ENCODE results near the gene ADAMTS19.

ADAMTS19 gene

GRCh38 chr5:129661366-129662035, 201.4 kb downstream of the ADAMTS19 start:
- Mint-ChIP-seq H3K9me3 (ENCODE audit: low read depth) (no peaks in the 10 kb centered on the region), H3K4me3 (no peak overlapping the region), H3K27ac (no peak overlapping the region), H3K4me1 (ENCODE audit: low read depth) (no peaks in the 10 kb centered on the region), H3K36me3 (no peaks in the 10 kb centered on the region), H3K27me3 (no peaks in the 10 kb centered on the region)

GRCh38 chr5:129664336-129664937, 204.3 kb downstream of the ADAMTS19 start:
- H3K4me3 Mint-ChIP-seq: no peak overlapping the region
- H3K4me1 Mint-ChIP-seq (ENCODE audit: low read depth): no peaks in the 10 kb centered on the region
- H3K9me3 Mint-ChIP-seq (ENCODE audit: low read depth): peaks cover 10% of the 10 kb centered on the region
- no peaks in the 10 kb centered on the region for H3K36me3 Mint-ChIP-seq
- no peaks in the 10 kb centered on the region for H3K27me3 Mint-ChIP-seq
- no peak overlapping the region for H3K27ac Mint-ChIP-seq

DNA sequence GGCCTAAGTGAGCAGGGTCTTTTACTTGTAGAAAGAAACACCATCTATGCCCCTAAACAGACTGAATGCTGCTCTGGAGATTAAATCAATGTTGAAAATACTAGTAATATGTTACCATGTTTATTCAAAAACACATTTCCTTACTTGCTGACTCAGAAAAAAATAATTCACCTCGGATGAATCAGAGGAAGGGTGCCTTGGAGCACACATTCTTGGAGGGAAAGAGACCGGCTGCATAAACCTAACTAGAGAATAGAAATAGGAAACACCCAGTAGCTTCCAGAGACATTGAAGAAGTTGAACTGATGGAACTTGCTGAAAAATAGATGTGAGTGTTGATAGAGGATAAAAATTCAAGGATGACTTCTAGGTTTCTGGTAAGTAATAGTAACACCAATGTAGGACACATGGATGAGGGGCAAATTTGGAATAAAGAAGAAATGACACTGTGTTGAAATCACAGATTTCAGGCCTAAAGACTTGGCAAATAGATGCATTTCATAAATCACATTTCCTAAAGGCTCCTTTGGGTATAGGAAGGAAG, 210.9 kb downstream of the ADAMTS19 start:
- Mint-ChIP-seq H3K27me3 (no peaks in the 10 kb centered on the region), H3K36me3 (no peaks in the 10 kb centered on the region), H3K4me3 (no peak overlapping the region), H3K9me3 (ENCODE audit: low read depth) (peaks cover 13% of the 10 kb centered on the region), H3K27ac (no peak overlapping the region), H3K4me1 (ENCODE audit: low read depth) (no peaks in the 10 kb centered on the region)

- Mint-ChIP-seq H3K27ac (no peak overlapping the region), H3K4me1 (ENCODE audit: low read depth) (no peaks in the 10 kb centered on the region), H3K36me3 (no peaks in the 10 kb centered on the region), H3K4me3 (no peak overlapping the region), H3K27me3 (no peaks in the 10 kb centered on the region), H3K9me3 (ENCODE audit: low read depth) (peaks cover 13% of the 10 kb centered on the region)
Measured at GRCh38 chr5:129672006-129672405, 211.9 kb downstream of the ADAMTS19 start.

DNA sequence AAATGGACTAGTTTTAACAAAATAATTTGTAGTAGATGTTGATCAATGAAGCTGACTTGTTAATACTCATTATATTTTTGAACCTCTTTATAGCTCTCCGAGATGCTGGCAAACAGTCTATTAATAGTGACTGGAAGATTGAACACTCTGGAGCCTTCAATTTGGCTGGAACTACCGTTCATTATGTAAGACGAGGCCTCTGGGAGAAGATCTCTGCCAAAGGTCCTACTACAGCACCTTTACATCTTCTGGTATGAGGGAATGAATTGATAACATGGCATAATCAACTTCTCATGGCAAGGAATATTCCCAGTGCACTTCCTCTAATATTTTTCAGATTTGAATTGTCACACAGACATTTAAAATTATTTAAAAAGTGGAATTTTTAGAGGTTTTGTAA, 219.6 kb downstream of the ADAMTS19 start:
- no peaks in the 10 kb centered on the region for H3K9me3 Mint-ChIP-seq (ENCODE audit: low read depth)
- no peaks in the 10 kb centered on the region for H3K36me3 Mint-ChIP-seq
- H3K27ac Mint-ChIP-seq: no peak overlapping the region
- H3K4me3 Mint-ChIP-seq: no peak overlapping the region
- H3K4me1 Mint-ChIP-seq (ENCODE audit: low read depth): no peaks in the 10 kb centered on the region
- no peaks in the 10 kb centered on the region for H3K27me3 Mint-ChIP-seq

- Mint-ChIP-seq H3K4me3 (no peak overlapping the region), H3K27ac (no peak overlapping the region), H3K27me3 (no peaks in the 10 kb centered on the region), H3K9me3 (ENCODE audit: low read depth) (no peaks in the 10 kb centered on the region), H3K36me3 (no peaks in the 10 kb centered on the region), H3K4me1 (ENCODE audit: low read depth) (no peaks in the 10 kb centered on the region)
Measured at GRCh38 chr5:129687941-129688340, 227.8 kb downstream of the ADAMTS19 start.

- Mint-ChIP-seq H3K4me1 (ENCODE audit: low read depth) (no peaks in the 10 kb centered on the region), H3K36me3 (no peaks in the 10 kb centered on the region), H3K27ac (no peak overlapping the region), H3K4me3 (no peak overlapping the region), H3K27me3 (peaks cover 1% of the 10 kb centered on the region), H3K9me3 (ENCODE audit: low read depth) (no peaks in the 10 kb centered on the region)
Measured at GRCh38 chr5:129689045-129689444, 228.9 kb downstream of the ADAMTS19 start.

- no peaks in the 10 kb centered on the region for H3K9me3 Mint-ChIP-seq (ENCODE audit: low read depth)
- no peaks in the 10 kb centered on the region for H3K4me1 Mint-ChIP-seq (ENCODE audit: low read depth)
- H3K27me3 Mint-ChIP-seq: peaks cover 1% of the 10 kb centered on the region
- no peak overlapping the region for H3K27ac Mint-ChIP-seq
- H3K4me3 Mint-ChIP-seq: no peak overlapping the region
- no peaks in the 10 kb centered on the region for H3K36me3 Mint-ChIP-seq
Measured at GRCh38 chr5:129691220-129691619, 231.1 kb downstream of the ADAMTS19 start.

GRCh38 chr5:129696636-129697035, 236.5 kb downstream of the ADAMTS19 start:
- Mint-ChIP-seq H3K4me1 (ENCODE audit: low read depth) (no peaks in the 10 kb centered on the region), H3K27ac (no peak overlapping the region), H3K27me3 (peaks cover 1% of the 10 kb centered on the region), H3K36me3 (no peaks in the 10 kb centered on the region), H3K9me3 (ENCODE audit: low read depth) (no peaks in the 10 kb centered on the region), H3K4me3 (no peak overlapping the region)

- no peak overlapping the region for H3K27ac Mint-ChIP-seq
- no peaks in the 10 kb centered on the region for H3K36me3 Mint-ChIP-seq
- H3K27me3 Mint-ChIP-seq: no peaks in the 10 kb centered on the region
- no peaks in the 10 kb centered on the region for H3K9me3 Mint-ChIP-seq (ENCODE audit: low read depth)
- H3K4me1 Mint-ChIP-seq (ENCODE audit: low read depth): no peaks in the 10 kb centered on the region
- no peak overlapping the region for H3K4me3 Mint-ChIP-seq
Measured at GRCh38 chr5:129698661-129699060, 238.6 kb downstream of the ADAMTS19 start.

GRCh38 chr5:129716235-129716634, 256.1 kb downstream of the ADAMTS19 start:
- Mint-ChIP-seq H3K36me3 (no peaks in the 10 kb centered on the region), H3K4me1 (ENCODE audit: low read depth) (no peaks in the 10 kb centered on the region), H3K4me3 (no peak overlapping the region), H3K9me3 (ENCODE audit: low read depth) (peaks cover 4% of the 10 kb centered on the region), H3K27me3 (peaks cover 5% of the 10 kb centered on the region), H3K27ac (no peak overlapping the region)

DNA sequence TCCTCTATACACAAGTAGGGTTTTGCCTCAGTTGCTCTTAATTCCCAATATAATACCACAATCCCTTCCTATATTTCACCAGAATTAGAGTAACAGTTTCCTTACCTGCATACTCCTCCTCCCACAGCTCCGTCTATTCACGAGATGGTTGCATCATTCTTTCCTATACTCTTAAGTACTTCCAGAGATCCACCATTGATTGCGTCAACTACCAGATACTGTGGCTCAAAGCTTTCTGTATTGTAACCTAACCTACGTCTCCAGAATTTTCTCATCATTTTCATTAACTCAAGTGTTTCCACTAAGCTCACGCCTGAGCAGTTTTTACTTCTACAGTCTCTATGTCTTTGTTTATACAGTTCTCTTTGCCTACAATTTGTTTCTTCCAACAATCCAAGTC, 256.6 kb downstream of the ADAMTS19 start:
- Mint-ChIP-seq H3K4me3 (no peak overlapping the region), H3K36me3 (no peaks in the 10 kb centered on the region), H3K27ac (no peak overlapping the region), H3K9me3 (ENCODE audit: low read depth) (peaks cover 4% of the 10 kb centered on the region), H3K27me3 (peaks cover 5% of the 10 kb centered on the region), H3K4me1 (ENCODE audit: low read depth) (no peaks in the 10 kb centered on the region)

DNA sequence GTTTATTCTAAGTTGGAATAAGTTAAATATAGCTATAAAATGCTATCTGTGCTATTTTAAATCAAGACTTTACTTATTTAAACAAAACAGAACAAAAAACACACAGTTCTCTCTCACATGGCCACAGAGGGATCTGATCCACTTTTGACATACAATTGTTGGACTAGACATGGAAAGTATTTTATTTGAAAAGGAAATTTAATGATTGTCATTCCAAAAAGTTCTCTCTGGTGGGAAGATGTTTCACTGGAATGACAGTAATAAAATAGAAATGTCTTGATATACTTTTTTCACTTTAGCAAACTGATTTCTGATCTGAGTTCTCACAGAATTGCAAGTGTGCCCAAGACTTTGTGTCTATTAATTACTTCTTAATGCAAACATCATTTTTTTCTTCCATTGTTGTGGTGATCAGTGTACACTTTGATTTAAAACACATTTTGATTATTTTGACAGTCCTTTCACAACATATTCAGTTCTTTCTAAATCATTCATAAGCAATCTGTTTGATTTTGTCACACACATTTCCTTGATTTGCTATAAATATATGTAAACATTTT, 257.7 kb downstream of the ADAMTS19 start:
- Mint-ChIP-seq H3K4me1 (ENCODE audit: low read depth) (no peaks in the 10 kb centered on the region), H3K9me3 (ENCODE audit: low read depth) (peaks cover 4% of the 10 kb centered on the region), H3K27me3 (peaks cover 5% of the 10 kb centered on the region), H3K27ac (no peak overlapping the region), H3K4me3 (no peak overlapping the region), H3K36me3 (no peaks in the 10 kb centered on the region)

DNA sequence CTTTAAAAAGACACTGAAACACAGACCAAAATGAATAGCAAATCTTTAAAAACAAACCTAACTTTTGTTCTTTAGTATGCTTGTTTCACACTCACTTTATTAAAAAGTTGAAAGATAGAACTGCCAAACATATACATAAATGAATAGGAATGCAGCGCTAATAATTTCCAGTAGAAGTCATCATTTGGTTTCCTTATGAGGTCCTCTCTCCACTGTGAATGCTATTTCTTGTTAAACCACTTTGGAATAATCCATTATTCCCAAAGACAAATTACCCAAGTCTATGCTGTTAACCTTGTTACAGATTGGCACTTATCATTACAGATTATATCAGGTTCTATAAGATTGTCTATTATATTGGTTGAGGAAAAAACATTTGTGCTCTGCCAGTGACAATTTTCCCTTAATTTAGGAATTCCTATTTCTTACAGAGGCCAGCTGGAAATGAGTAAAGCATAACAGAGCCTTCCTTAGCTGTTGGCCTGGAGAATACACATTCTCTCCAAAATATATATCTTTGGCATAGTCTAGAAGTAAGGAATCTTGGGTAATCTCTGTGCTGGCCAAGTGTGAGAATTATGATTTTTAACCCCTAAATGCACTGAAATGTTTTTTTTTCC, 258.5 kb downstream of the ADAMTS19 start:
- no peak overlapping the region for H3K27ac Mint-ChIP-seq
- peaks cover 4% of the 10 kb centered on the region for H3K9me3 Mint-ChIP-seq (ENCODE audit: low read depth)
- no peak overlapping the region for H3K4me3 Mint-ChIP-seq

GRCh38 chr5:129724222-129724621, 264.1 kb downstream of the ADAMTS19 start:
- no peaks in the 10 kb centered on the region for H3K9me3 Mint-ChIP-seq (ENCODE audit: low read depth)
- H3K27ac Mint-ChIP-seq: no peak overlapping the region
- no peaks in the 10 kb centered on the region for H3K27me3 Mint-ChIP-seq
- no peaks in the 10 kb centered on the region for H3K36me3 Mint-ChIP-seq
- H3K4me3 Mint-ChIP-seq: no peak overlapping the region
- H3K4me1 Mint-ChIP-seq (ENCODE audit: low read depth): no peaks in the 10 kb centered on the region

More for the DNA sequence above, 258.5 kb downstream of the ADAMTS19 start:
- Mint-ChIP-seq H3K36me3 (no peaks in the 10 kb centered on the region), H3K27me3 (peaks cover 5% of the 10 kb centered on the region), H3K4me1 (ENCODE audit: low read depth) (no peaks in the 10 kb centered on the region)

Data from activated naive CD8-positive, alpha-beta T cell (primary cell).